GM12878 (cell line): ENCODE data around the gene OXA1L. TPM values are rescaled to one million over a fixed set of nuclear protein-coding genes. Genes with fewer than 3 reads are reported as not detected.
A peak's percentile ranks its signal among the peaks of the same experiment; 100 is the strongest.

Experiments
- ATAC-seq: fragments of 200-7000 bp; cut with Tn5 transposase; 3 replicates; pipeline ENCODE4 v1.9.1; 2020; ENCODE audit warnings: mild to moderate bottlenecking, moderate library complexity
- BruUV-seq: library from RNA; stranded (reverse); fragments of 400-500 nt; replicated peaks from 2 replicates; lab custom pipeline; 2021; lab: Mats Ljungman, UMichigan
- CTCF ChIA-PET: fragments of 300-600 bp; sonication (Branson Sonifier 250); formaldehyde crosslinking; extraction: SDS; loops from one replicate; lab custom pipeline; 2021; ENCODE audit warnings: inconsistent platforms; lab: Yijun Ruan, JAX
- POLR2A ChIA-PET: fragments of 350-600 bp; formaldehyde crosslinking; extraction: SDS; loops from one replicate; lab custom pipeline; 2021; ENCODE audit warnings: inconsistent platforms; lab: Charles Lee
- RAD21 ChIA-PET: fragments of 300-600 bp; sonication (Branson Sonifier 250); formaldehyde crosslinking; loops from one replicate; lab custom pipeline; 2023; ENCODE audit warnings: antibody characterized with exemption; ENCODE audit not compliant: unreplicated experiment; lab: Charles Lee
- SMC1A ChIA-PET: fragments of 300-600 bp; sonication (Branson Sonifier 250); formaldehyde crosslinking; loops from one replicate; lab custom pipeline; 2023; ENCODE audit not compliant: unreplicated experiment, uncharacterized antibody; lab: Charles Lee
- DNase-seq: peaks from one replicate; pipeline ENCODE4 v3.0.0-alpha.2; 2011; ENCODE audit warnings: low read depth, low spot score
- FAIRE-seq: peaks from 3 replicates; lab custom pipeline; 2011; peaks lifted over from hg19 to GRCh38; lab: Jason Lieb, UNC
- H2AFZ ChIP-seq: 2 replicates; pipeline ENCODE4 v1.6.0; 2011; ENCODE audit warnings: low read depth, low read length, control low read depth; ENCODE audit not compliant: control insufficient read depth
- H3K27ac ChIP-seq: 2 replicates; pipeline ENCODE4 v1.5.1; 2011; ENCODE audit warnings: control low read depth; ENCODE audit not compliant: control insufficient read depth, insufficient read depth
- H3K27me3 ChIP-seq, 2 experiments: replicated peaks in 1 of 2; 2 replicates each; pipeline versions ENCODE4 v1.6.0 to v1.6.1; 2011; ENCODE audit warnings: low read length in 1 of 2; ENCODE audit not compliant: control insufficient read depth in 2 of 2, insufficient read depth in 2 of 2
- H3K36me3 ChIP-seq, 2 experiments: 2 replicates each; pipeline ENCODE4 v1.5.1; 2011; ENCODE audit warnings: low read length in 1 of 2; ENCODE audit not compliant: control insufficient read depth in 2 of 2, insufficient read depth in 2 of 2
- H3K4me1 ChIP-seq: 2 replicates; pipeline ENCODE4 v1.6.1; 2011; ENCODE audit warnings: mild to moderate bottlenecking, low read length, moderate library complexity, mixed read lengths; ENCODE audit not compliant: control insufficient read depth, insufficient read depth
- H3K4me2 ChIP-seq: 2 replicates; pipeline ENCODE4 v1.6.0; 2011; ENCODE audit warnings: control low read depth; ENCODE audit not compliant: control insufficient read depth, insufficient read depth
- H3K4me3 ChIP-seq: fragments of 200-600 bp; sonication (generic); 2 replicates; pipeline ENCODE4 v1.5.1; 2016
- H3K79me2 ChIP-seq: 2 replicates; pipeline ENCODE4 v1.6.0; 2011; ENCODE audit warnings: low read length; ENCODE audit not compliant: control insufficient read depth, insufficient read depth
- H3K9ac ChIP-seq: 2 replicates; pipeline ENCODE4 v1.8.0; 2011; ENCODE audit warnings: low read length, control low read depth, mixed read lengths; ENCODE audit not compliant: control insufficient read depth, insufficient read depth
- H3K9me3 ChIP-seq: replicated peaks from 3 replicates; pipeline ENCODE4 v1.5.1; 2011; ENCODE audit warnings: mild to moderate bottlenecking, low read length; ENCODE audit not compliant: control insufficient read depth, insufficient read depth
- H4K20me1 ChIP-seq: 2 replicates; pipeline ENCODE4 v1.6.0; 2011; ENCODE audit not compliant: control insufficient read depth, insufficient read depth
- ATF7 ChIP-seq: fragments of 450-650 bp; IDR thresholded peaks from 2 replicates; pipeline ENCODE4 v1.6.1; 2016; ENCODE audit warnings: low read depth, mild to moderate bottlenecking
- BRCA1 ChIP-seq: IDR thresholded peaks from 2 replicates; pipeline ENCODE4 v1.6.1; 2011; ENCODE audit warnings: low read depth, low read length, improper control_type of control experiment
- JUNB ChIP-seq: IDR thresholded peaks from 2 replicates; pipeline ENCODE4 v1.6.1; 2016; ENCODE audit warnings: antibody characterized with exemption, mild to moderate bottlenecking
- JUND ChIP-seq: IDR thresholded peaks from 2 replicates; pipeline ENCODE4 v1.6.1; 2012; ENCODE audit warnings: low read depth, mild to moderate bottlenecking, low read length, improper control_type of control experiment, moderate library complexity
- NBN ChIP-seq: fragments of 450-650 bp; IDR thresholded peaks from 2 replicates; pipeline ENCODE4 v1.6.1; 2016
- NFYB ChIP-seq: IDR thresholded peaks from 2 replicates; pipeline ENCODE4 v1.6.1; 2011; ENCODE audit warnings: low read depth, mild to moderate bottlenecking, low read length, improper control_type of control experiment, moderate library complexity; ENCODE audit not compliant: insufficient read depth
- PML ChIP-seq: IDR thresholded peaks from 2 replicates; pipeline ENCODE4 v1.6.1; 2012; ENCODE audit warnings: low read length, inconsistent platforms
- POLR2AphosphoS2 ChIP-seq: IDR thresholded peaks from 2 replicates; pipeline ENCODE4 v1.6.1; 2011; ENCODE audit warnings: low read depth, mild to moderate bottlenecking, low read length, improper control_type of control experiment, moderate library complexity
- TCF3 ChIP-seq: IDR thresholded peaks from 2 replicates; pipeline ENCODE4 v1.6.1; 2012; ENCODE audit warnings: low read depth, mild to moderate bottlenecking, low read length, borderline replicate concordance; ENCODE audit not compliant: insufficient read depth
- TCF7 ChIP-seq: IDR thresholded peaks from 2 replicates; pipeline ENCODE4 v1.6.1; 2014; ENCODE audit warnings: antibody characterized with exemption, borderline replicate concordance
- ZNF622 ChIP-seq: fragments of 450-650 bp; IDR thresholded peaks from 2 replicates; pipeline ENCODE4 v1.6.1; 2017; ENCODE audit warnings: mild to moderate bottlenecking, inconsistent platforms
- WGBS: methylation state at CpG from one replicate; pipeline ENCODE4 v1.1.6; 2016; ENCODE audit warnings: low lambda C conversion rate; ENCODE audit not compliant: insufficient replicate concordance, insufficient coverage; ENCODE audit errors: missing lambda C conversion rate; 5-methylcytosine and 5-hydroxymethylcytosine counted together
- in situ Hi-C: fragments of 300-500 bp; cut with MboI; formaldehyde crosslinking; loops from 9 replicates; pipeline ENCODE4 v1.14.3; 2018; ENCODE audit warnings: mixed read lengths
- intact Hi-C: fragments of 100-400 bp; cut with micrococcal nuclease; formaldehyde crosslinking; loops from one replicate; pipeline ENCODE4 v1.14.2; 2022; ENCODE audit not compliant: unreplicated experiment
- polyA plus RNA-seq, 11 experiments: library from polyadenylated mRNA; depleted of rRNA in 4 of 11; unstranded in 6 of 11; stranded (reverse) in 5 of 11; fragments of >200 nt; fragmentation: Nextera tagmentation in 4 of 11; fragmentation: Illumina TruSeq in 1 of 11; extraction: Ambion mirVana in 4 of 11; extraction: Trizol in 1 of 11; gene quantifications; 1 replicate in 1 of 11; 2 replicates in 10 of 11; pipeline versions ENCODE4 v1.2.1 to v1.2.3, GENCODE V29; 2011 to 2016; ENCODE audit warnings: inconsistent platforms in 2 of 11, missing spikeins in 2 of 11, low read depth in 1 of 11
- total RNA-seq, 4 experiments: library from RNA; depleted of rRNA in 3 of 4; stranded (reverse); fragments of >200 nt in 3 of 4; fragmentation: Illumina TruSeq in 1 of 4; extraction: Trizol in 1 of 4; gene quantifications; 2 replicates each; pipeline versions ENCODE4 v1.2.1 to v1.2.3, GENCODE V29; 2013 to 2021
- TF ChIP-seq, protein P1 (sequence below): IDR thresholded peaks from 2 replicates; pipeline ENCODE4 v1.6.1; 2011; ENCODE audit warnings: mild to moderate bottlenecking, low read depth, low read length, moderate library complexity; ENCODE audit not compliant: insufficient replicate concordance
- TF ChIP-seq, protein P2 (sequence below): fragments of 450-650 bp; IDR thresholded peaks from 2 replicates; pipeline ENCODE4 v1.6.1; 2017; ENCODE audit warnings: mild to moderate bottlenecking, low read depth, inconsistent platforms; ENCODE audit not compliant: poor library complexity, severe bottlenecking
- TF ChIP-seq, protein P3 (sequence below): fragments of 450-650 bp; IDR thresholded peaks from 2 replicates; pipeline ENCODE4 v1.6.1; 2017; ENCODE audit warnings: low read depth, mild to moderate bottlenecking, moderate library complexity

Gene OXA1L
- total and polyA plus RNA-seq, 10 of the 15 experiments (the other 5 are each of a cell fraction or from before 2014, with no cell fraction given) = 105 to 289 (median 146) TPM

DNA sequence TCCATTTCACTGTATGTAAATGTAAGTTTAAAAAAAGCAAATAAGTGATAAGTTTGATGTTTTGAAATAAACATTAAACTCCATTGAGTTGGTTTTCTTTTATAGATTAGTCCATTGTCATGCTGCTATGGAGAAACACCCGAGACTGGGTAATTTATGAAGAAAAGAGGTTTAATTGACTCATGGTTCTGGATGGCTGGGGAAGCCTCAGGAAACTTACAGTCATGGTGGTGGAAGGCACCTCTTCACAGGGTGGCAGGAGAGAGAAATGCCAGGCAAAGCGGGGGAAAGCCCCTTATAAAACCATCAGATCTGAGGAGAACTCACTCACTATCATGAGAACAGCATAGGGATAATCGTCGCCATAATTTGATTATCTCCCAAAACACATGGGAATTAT, 48.4 kb upstream of the OXA1L start:
- no peaks in the 10 kb centered on the region for H3K27me3 ChIP-seq
- ATAC-seq (no peak), DNase-seq (no peak), FAIRE-seq (no peak)
- H3K9ac ChIP-seq = no peak overlapping the region
- no peaks in the 10 kb centered on the region for H3K79me2 ChIP-seq
- H3K36me3 ChIP-seq = no peaks in the 10 kb centered on the region
- ChIA-PET POLR2A (no interaction called here), CTCF (no interaction called here), RAD21 (no interaction called here), SMC1A (no interaction called here)
- TF ChIP-seq POLR2AphosphoS2 (no peak), ATF7 (no peak), ZNF622 (no peak), JUND (no peak), BRCA1 (no peak)
- intact Hi-C loops = no loop called here
- no peaks in the 10 kb centered on the region for H4K20me1 ChIP-seq
- no peaks in the 10 kb centered on the region; the same call in 2 of the 3 replicates for H3K9me3 ChIP-seq
- no peak overlapping the region for H3K4me3 ChIP-seq
- 61% methylated on average over 4 of the region's 4 CpGs for WGBS
- in situ Hi-C loops = no loop called here
- BruUV-seq = no TSS peak
- no peak overlapping the region for H2AFZ ChIP-seq
- no peak overlapping the region for H3K27ac ChIP-seq
- peaks cover 3% of the 10 kb centered on the region; the same call in 1 of the 2 replicates for H3K4me1 ChIP-seq
- no peak overlapping the region for H3K4me2 ChIP-seq

DNA sequence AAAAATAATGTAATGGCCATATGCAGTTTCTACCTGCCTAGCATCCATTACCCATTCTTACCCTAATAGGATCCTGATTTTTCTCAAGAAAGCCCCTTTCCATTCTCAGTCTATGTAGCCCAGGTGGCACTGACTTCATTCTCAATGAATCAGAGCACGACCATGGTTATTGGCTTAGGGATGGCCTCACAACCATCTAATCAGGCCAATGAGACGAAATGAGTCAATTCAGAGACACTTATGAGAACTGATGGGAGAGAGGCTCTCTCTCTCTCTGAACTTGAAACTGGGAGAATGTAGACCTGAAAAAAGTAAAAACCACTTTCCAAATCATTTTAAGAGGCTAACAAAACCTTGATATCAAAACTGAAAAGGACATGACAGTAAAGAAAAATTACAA, 45.3 kb upstream of the OXA1L start:
- no peak overlapping the region for H3K9ac ChIP-seq
- 0% methylated on average over 2 of the region's 2 CpGs for WGBS
- no peak overlapping the region for H2AFZ ChIP-seq
- H3K4me2 ChIP-seq = no peak overlapping the region
- no peaks in the 10 kb centered on the region; the same call in 2 of the 3 replicates for H3K9me3 ChIP-seq
- CTCF ChIA-PET = no interaction called here
- intact Hi-C loops (no loop called here), in situ Hi-C loops (no loop called here)
- H4K20me1 ChIP-seq = no peaks in the 10 kb centered on the region
- POLR2A ChIA-PET = no interaction called here
- no peaks in the 10 kb centered on the region for H3K27me3 ChIP-seq
- no peak overlapping the region for H3K4me3 ChIP-seq
- FAIRE-seq (no peak), DNase-seq (no peak), ATAC-seq (peak; percentile 47; the same call in 2 of the 3 replicates)
- no peaks in the 10 kb centered on the region for H3K79me2 ChIP-seq
- RAD21 ChIA-PET = no interaction called here
- no peaks in the 10 kb centered on the region for H3K4me1 ChIP-seq
- SMC1A ChIA-PET = no interaction called here
- H3K27ac ChIP-seq = no peak overlapping the region
- H3K36me3 ChIP-seq = no peaks in the 10 kb centered on the region
- BruUV-seq = no TSS peak
- TF ChIP-seq, protein P1, sequence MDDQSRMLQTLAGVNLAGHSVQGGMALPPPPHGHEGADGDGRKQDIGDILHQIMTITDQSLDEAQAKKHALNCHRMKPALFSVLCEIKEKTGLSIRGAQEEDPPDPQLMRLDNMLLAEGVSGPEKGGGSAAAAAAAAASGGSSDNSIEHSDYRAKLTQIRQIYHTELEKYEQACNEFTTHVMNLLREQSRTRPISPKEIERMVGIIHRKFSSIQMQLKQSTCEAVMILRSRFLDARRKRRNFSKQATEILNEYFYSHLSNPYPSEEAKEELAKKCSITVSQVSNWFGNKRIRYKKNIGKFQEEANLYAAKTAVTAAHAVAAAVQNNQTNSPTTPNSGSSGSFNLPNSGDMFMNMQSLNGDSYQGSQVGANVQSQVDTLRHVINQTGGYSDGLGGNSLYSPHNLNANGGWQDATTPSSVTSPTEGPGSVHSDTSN = no peak
- TF ChIP-seq TCF7 (no peak), TCF3 (no peak), PML (no peak), NFYB (0 out of 2 replicates have a peak, but pooled peaks have one; percentile 21), JUNB (0 out of 2 replicates have a peak, but pooled peaks have one; percentile 20), NBN (no peak)
- TF ChIP-seq, protein P2, sequence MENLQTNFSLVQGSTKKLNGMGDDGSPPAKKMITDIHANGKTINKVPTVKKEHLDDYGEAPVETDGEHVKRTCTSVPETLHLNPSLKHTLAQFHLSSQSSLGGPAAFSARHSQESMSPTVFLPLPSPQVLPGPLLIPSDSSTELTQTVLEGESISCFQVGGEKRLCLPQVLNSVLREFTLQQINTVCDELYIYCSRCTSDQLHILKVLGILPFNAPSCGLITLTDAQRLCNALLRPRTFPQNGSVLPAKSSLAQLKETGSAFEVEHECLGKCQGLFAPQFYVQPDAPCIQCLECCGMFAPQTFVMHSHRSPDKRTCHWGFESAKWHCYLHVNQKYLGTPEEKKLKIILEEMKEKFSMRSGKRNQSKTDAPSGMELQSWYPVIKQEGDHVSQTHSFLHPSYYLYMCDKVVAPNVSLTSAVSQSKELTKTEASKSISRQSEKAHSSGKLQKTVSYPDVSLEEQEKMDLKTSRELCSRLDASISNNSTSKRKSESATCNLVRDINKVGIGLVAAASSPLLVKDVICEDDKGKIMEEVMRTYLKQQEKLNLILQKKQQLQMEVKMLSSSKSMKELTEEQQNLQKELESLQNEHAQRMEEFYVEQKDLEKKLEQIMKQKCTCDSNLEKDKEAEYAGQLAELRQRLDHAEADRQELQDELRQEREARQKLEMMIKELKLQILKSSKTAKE = no peak
- TF ChIP-seq, protein P3, sequence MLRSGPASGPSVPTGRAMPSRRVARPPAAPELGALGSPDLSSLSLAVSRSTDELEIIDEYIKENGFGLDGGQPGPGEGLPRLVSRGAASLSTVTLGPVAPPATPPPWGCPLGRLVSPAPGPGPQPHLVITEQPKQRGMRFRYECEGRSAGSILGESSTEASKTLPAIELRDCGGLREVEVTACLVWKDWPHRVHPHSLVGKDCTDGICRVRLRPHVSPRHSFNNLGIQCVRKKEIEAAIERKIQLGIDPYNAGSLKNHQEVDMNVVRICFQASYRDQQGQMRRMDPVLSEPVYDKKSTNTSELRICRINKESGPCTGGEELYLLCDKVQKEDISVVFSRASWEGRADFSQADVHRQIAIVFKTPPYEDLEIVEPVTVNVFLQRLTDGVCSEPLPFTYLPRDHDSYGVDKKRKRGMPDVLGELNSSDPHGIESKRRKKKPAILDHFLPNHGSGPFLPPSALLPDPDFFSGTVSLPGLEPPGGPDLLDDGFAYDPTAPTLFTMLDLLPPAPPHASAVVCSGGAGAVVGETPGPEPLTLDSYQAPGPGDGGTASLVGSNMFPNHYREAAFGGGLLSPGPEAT = no peak
